Pancreas (tissue), 10 donors: ENCODE results near the gene POU6F2. TPM values are rescaled to one million over a fixed set of nuclear protein-coding genes. Genes with fewer than 3 reads are reported as not detected.

Experiments used
- ATAC-seq, 4 donors: fragments of 200-7000 bp; cut with Tn5 transposase; one replicate each; pipeline versions ENCODE4 v1.8.0 to v1.9.1; 2020; ENCODE audit warnings: mild to moderate bottlenecking in 4 of 4, moderate library complexity in 4 of 4
- DNase-seq, 6 donors: peaks; one replicate each; pipeline ENCODE4 v3.0.0-alpha.2; 2020
- FAIRE-seq: peaks from 2 replicates; lab custom pipeline; 2012; peaks lifted over from hg19 to GRCh38; lab: Jason Lieb, UNC
- H3K27ac ChIP-seq, 4 donors: fragments of 200-600 bp; sonication (generic); 1 replicate in 3 of 4; 2 replicates in 1 of 4; pipeline versions ENCODE4 v1.5.0 to v1.8.0; 2020
- H3K27me3 ChIP-seq, 4 donors: fragments of 200-600 bp; one replicate each; pipeline ENCODE4 v1.8.0; 2021
- H3K36me3 ChIP-seq, 3 donors: fragments of 200-600 bp; sonication (generic) in 1 of 3; one replicate each; pipeline versions ENCODE4 v1.5.0 to v1.8.0; 2020 to 2021
- H3K4me1 ChIP-seq, 3 donors: fragments of 200-600 bp; one replicate each; pipeline ENCODE4 v1.8.0; 2021
- H3K4me3 ChIP-seq, 4 donors: fragments of 200-600 bp; sonication (generic) in 2 of 4; one replicate each; pipeline versions ENCODE4 v1.5.0 to v1.8.0; 2020 to 2021
- H3K9me3 ChIP-seq, 4 donors: fragments of 200-600 bp; one replicate each; pipeline ENCODE4 v1.8.0; 2021
- WGBS, 2 donors: extraction: QIAGEN DNeasy Blood & Tissue Kit; methylation state at CpG; one replicate each; pipeline ENCODE4 v1.1.7; 2013; 5-methylcytosine and 5-hydroxymethylcytosine counted together
- intact Hi-C, 3 donors: fragments of 100-400 bp; cut with DNase I; formaldehyde crosslinking; loops; one replicate each; pipeline versions ENCODE4 v1.11.1 to v1.14.2; 2022
- polyA plus RNA-seq, 2 donors: library from polyadenylated mRNA; stranded (reverse); fragments of 200-250 nt; gene quantifications; one replicate each; pipeline ENCODE4 v1.2.3, GENCODE V29; 2013
- total RNA-seq, 6 donors: library from RNA; stranded (reverse); fragmentation: NEBNext Ultra II Directional in 4 of 6; extraction: Animal tissue kit (Norgen Biotek cat#: 25700) in 4 of 6; gene quantifications; one replicate each; pipeline versions ENCODE4 v1.2.1 to v1.2.4, GENCODE V29; 2021 to 2023
- TF ChIP-seq, protein P1 (sequence below), 4 donors: fragments of 200-600 bp; sonication (generic) in 3 of 4; IDR thresholded peaks; one replicate each; pipeline versions ENCODE4 v1.5.0 to v1.8.0; 2021; ENCODE audit warnings: antibody characterized with exemption in 4 of 4
- donor health status: healthy with polysubstance abuse.
- donor health status: DM: no; HTN: no; CAD: no; lungs with moderate emphysema.
- donor health status: DM: no; HTN: no; CAD: no.
- donor health status: control.
- donor health status: control.
- donor health status: Bipolar disorder and iron deficiency.
- donor health status: DM: yes; HTN: yes; CAD: no.
- donor health status: DM: no; HTN: no; CAD: no.
- donor health status: DM: no; HTN: no; CAD: no.
- donor health status: DM: yes; HTN: yes; CAD: no.

The POU6F2 gene
- total and polyA plus RNA-seq, 8 donors, result 1.3 to 4.2 (median 2.4) TPM

DNA sequence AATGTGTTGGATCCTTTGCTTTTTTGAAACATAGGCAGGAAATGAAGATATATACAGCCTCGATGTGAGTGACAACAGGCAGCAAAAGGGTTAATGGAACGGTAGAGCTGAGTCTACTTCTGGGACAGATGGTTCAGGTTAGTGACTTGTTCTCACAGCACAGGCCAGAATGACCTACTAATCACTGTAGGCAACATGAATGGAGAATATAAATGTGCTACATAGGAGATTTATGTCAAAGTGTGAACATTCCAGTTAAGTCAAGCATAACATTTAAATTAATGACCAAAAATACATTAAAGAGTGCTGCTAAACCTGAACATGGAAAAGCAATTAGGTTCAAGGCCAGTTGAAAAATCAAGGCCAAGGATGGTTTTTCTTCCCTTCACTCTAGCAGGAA lies 235.2 kb downstream of the POU6F2 start:
- no peak for ATAC-seq
- 43 to 50% methylated on average over 2 of the region's 2 CpGs for WGBS, 2 donors
- intact Hi-C loops, result no loop called here

DNA sequence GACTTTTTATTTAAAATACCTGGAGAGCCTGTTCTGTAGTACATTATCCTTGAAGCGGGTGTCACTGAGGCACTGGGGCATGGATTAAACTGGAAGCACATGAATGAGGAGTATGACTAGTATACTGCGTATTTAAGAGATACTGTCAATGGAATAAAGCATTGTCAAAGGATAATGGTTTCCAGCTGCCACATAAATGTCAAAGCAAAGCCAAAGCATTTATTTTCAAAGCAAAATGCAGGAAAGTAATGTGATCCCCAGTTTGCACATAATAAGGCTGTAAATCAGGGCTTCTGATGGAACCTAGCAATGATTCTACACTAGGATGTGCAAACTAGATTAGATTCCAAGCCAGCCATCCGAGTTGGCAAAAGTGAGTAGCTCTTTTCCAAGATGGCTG lies 240.1 kb downstream of the POU6F2 start:
- TF ChIP-seq, protein P1, sequence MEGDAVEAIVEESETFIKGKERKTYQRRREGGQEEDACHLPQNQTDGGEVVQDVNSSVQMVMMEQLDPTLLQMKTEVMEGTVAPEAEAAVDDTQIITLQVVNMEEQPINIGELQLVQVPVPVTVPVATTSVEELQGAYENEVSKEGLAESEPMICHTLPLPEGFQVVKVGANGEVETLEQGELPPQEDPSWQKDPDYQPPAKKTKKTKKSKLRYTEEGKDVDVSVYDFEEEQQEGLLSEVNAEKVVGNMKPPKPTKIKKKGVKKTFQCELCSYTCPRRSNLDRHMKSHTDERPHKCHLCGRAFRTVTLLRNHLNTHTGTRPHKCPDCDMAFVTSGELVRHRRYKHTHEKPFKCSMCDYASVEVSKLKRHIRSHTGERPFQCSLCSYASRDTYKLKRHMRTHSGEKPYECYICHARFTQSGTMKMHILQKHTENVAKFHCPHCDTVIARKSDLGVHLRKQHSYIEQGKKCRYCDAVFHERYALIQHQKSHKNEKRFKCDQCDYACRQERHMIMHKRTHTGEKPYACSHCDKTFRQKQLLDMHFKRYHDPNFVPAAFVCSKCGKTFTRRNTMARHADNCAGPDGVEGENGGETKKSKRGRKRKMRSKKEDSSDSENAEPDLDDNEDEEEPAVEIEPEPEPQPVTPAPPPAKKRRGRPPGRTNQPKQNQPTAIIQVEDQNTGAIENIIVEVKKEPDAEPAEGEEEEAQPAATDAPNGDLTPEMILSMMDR (IDR thresholded peaks at IDR 0.05), result no peak
- Histone ChIP-seq H3K27ac (no peak overlapping the region), H3K4me1 (no peaks in the 10 kb centered on the region), H3K4me3 (no peak overlapping the region), H3K36me3 (no peaks in the 10 kb centered on the region), H3K9me3 (no peaks in the 10 kb centered on the region), H3K27me3 (no peaks in the 10 kb centered on the region)
- ATAC-seq, result no peak
- no peak for FAIRE-seq
- 60 to 75% methylated on average over 3 of the region's 3 CpGs for WGBS, 2 donors
- intact Hi-C loops, result no loop called here
- DNase-seq, result no peak

More for the DNA sequence above, 235.2 kb downstream of the POU6F2 start:
- Histone ChIP-seq H3K27me3 (no peaks in the 10 kb centered on the region), H3K4me3 (no peak overlapping the region), H3K4me1 (no peaks in the 10 kb centered on the region), H3K36me3 (no peaks in the 10 kb centered on the region), H3K27ac (no peak overlapping the region), H3K9me3 (no peaks in the 10 kb centered on the region)
- TF ChIP-seq, protein P1 (IDR thresholded peaks at IDR 0.05), result no peak
- FAIRE-seq (no peak), DNase-seq (no peak)

DNA sequence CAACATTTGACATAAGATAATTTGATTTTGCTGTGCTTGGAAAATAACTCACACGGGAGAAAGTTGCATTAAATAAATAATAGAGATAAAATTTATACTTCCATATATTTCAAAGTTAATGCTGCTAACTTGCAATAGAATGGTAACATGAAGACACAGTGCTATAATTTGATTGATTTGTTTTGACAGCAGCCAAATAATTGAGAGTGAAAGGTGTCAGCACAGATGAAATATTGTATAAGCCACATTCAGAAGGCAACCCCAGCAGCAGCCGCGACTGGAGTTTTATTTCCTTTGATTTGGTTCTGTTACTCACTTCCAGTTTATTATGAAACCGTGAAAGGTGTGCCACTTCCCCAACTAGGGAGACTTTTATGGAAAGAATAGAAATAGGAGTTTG lies 242.2 kb downstream of the POU6F2 start:
- Histone ChIP-seq H3K27me3 (no peaks in the 10 kb centered on the region), H3K36me3 (no peaks in the 10 kb centered on the region), H3K4me3 (no peak overlapping the region), H3K9me3 (no peaks in the 10 kb centered on the region), H3K4me1 (no peaks in the 10 kb centered on the region), H3K27ac (no peak overlapping the region)
- TF ChIP-seq, protein P1 (IDR thresholded peaks at IDR 0.05), result no peak
- ATAC-seq (no peak), FAIRE-seq (no peak), DNase-seq (no peak)
- intact Hi-C loops, result no loop called here
- 74 to 80% methylated on average over 4 of the region's 4 CpGs for WGBS, 2 donors

DNA sequence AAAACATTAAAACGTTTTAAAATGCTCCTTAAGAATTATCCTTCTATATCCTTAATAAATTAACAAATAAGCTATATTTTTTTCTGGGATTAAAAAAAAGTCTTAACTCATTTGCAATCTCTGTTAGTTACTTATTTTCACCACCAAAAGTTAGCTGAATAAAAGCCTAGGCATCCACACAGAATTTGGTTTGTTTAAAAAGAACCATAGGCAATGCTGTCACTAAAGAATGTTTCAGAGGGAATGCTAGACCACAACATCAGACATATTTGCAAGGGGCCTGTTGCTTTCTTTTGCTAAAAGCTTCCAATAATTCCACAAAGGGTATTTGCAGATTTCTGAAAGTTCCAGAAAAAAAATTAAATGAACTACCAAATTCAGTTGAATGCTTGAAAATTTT lies 244.2 kb downstream of the POU6F2 start:
- 30 to 36% methylated on average over 1 of the region's 1 CpG for WGBS, 2 donors
- Histone ChIP-seq H3K36me3 (no peaks in the 10 kb centered on the region), H3K27me3 (no peaks in the 10 kb centered on the region), H3K9me3 (no peaks in the 10 kb centered on the region), H3K4me3 (no peak overlapping the region), H3K4me1 (no peaks in the 10 kb centered on the region), H3K27ac (no peak overlapping the region)
- FAIRE-seq, result no peak
- no peak for DNase-seq
- ATAC-seq, result no peak
- intact Hi-C loops, result no loop called here
- TF ChIP-seq, protein P1 (IDR thresholded peaks at IDR 0.05), result no peak

DNA sequence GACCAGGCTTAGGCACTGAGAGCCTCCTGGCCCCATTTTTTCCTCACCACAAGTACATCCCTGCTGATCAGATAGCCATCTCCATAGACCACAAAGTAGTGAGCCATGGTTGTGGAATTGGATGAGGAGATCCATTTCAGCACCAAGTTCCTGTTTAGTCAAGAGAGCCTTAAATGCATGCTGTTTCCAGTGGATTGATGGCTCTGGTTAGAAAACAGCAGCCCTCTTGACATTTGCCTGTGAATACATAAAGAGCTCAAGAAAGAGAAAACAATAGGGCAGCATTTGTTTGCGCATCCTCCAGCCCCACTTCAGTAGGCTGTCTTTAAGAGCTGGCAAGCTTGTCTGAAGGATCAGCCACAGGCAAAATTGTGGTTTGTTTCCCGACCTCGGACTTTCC lies 251.2 kb downstream of the POU6F2 start:
- H3K4me3 ChIP-seq, result no peak overlapping the region
- FAIRE-seq (no peak), DNase-seq (no peak), ATAC-seq (no peak)
- no peaks in the 10 kb centered on the region for H3K27me3 ChIP-seq
- H3K4me1 ChIP-seq, result no peaks in the 10 kb centered on the region
- H3K27ac ChIP-seq, result no peak overlapping the region
- intact Hi-C loops, result no loop called here
- 50 to 56% methylated on average over 3 of the region's 3 CpGs for WGBS, 2 donors
- TF ChIP-seq, protein P1 (IDR thresholded peaks at IDR 0.05), result no peak
- no peaks in the 10 kb centered on the region for H3K36me3 ChIP-seq
- H3K9me3 ChIP-seq, result no peaks in the 10 kb centered on the region
